Middle frontal gyrus (tissue), 1 donor: ENCODE measurements around the gene MAP6.

ENCODE experiments used
- DNase-seq: peaks from one replicate; pipeline ENCODE4 v3.0.0-alpha.2; 2015; ENCODE audit warnings: low spot score; ENCODE audit errors: extremely low spot score

Gene MAP6

DNA sequence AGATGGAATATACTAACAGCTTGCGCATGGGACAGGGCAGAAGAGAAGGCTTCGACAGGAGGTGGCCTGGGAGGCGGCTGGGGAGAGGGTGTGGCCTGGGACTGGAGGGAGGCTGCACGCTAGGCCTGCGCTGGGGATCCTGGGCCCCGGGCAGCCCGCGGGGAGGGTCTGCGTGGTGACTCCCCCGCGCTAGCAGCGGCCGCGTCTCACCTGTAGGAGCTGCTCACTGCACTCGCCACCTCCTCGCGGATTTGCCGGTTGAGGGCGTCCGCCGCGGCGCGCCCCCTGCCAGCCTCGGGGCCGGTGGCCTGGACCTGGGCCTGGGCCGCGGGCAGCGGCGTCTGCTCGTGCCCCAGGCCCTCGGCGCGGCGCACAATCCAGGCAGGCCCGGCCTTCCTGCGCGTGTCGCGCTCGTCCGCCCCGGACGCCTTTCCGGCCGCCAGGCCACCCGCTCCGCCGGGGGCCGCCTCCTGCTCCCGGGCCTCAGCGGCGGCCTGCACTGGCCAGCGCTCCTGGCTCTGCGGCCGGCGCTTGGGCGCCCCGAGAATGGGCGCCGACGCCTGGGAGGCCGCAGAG, 1.5 kb downstream of the MAP6 start:
- DNase-seq = no peak

- no peak for DNase-seq
Measured at GRCh38 chr11:75665990-75666389, 2.8 kb downstream of the MAP6 start.

DNA sequence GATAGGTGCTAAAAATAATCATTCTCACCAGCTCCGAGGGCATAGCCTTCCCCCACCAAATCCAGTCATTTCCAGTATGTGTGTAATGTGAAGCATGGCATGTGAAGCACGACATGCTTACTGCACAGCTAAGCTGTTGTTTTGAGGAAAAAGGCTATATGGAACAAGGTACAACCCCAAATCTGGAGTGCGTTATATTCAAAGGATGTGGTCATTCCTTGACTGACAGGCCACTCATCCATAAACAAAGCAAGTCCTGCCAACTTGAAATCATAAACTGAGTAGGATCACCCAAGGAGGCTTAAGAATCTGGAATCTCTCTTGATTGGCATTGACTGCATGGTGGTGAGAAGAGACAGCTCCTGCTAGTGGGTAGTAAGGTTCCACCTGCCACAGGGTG, 3.7 kb downstream of the MAP6 start:
- no peak for DNase-seq

DNA sequence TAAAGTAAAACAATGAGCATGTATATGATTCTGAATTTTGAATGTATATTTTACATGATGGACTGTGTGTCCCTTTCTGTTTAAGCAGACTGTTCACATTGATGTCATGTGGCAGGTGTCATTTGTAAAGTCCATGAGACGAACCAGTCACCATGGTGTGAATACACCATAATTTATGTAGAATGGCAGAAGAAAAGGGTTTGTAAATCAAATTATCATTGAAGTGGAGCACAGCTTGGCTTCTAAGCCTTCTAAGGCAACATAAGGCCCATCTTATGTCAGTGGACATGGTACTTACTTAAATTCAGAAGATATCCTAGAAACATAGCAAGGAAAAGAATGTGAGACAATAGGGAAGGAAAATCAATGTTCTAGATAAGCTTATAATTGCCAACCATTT, 4.4 kb downstream of the MAP6 start:
- no peak for DNase-seq

- DNase-seq = no peak
Measured at GRCh38 chr11:75663808-75664207, 5.0 kb downstream of the MAP6 start.

GRCh38 chr11:75659836-75660235, 9.0 kb downstream of the MAP6 start:
- no peak for DNase-seq

DNA sequence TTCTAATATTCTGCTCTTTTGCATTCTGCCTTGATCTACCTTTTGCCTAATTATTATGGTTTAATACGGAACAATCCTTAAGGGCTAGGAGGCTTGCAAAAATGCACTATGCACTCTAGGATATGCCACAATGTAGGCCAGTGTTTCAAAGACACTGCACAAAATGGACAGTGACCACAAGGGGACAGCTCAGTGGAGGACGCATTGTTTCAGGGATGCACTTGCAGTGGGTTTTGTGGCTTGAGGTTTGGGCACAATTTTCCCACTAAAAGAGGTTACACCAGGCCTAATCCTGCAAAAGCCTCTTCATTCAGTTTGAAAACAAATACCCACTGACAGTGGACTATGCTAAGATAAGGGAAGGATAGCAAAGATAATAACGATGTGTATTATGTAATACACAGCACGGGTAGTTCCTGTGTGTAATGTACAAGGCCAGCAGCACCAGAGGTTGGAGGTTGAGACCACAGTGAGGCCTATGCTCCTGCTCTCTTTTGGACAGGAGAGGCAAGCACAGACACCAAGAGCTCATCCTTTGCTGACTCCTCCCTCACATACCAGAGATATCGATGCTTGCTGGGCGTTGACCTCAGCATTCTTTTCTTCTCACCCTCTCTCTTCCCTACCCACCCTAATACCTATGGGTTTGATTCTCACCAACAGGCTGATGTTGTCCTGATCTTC, 12.7 kb downstream of the MAP6 start:
- DNase-seq = no peak

DNA sequence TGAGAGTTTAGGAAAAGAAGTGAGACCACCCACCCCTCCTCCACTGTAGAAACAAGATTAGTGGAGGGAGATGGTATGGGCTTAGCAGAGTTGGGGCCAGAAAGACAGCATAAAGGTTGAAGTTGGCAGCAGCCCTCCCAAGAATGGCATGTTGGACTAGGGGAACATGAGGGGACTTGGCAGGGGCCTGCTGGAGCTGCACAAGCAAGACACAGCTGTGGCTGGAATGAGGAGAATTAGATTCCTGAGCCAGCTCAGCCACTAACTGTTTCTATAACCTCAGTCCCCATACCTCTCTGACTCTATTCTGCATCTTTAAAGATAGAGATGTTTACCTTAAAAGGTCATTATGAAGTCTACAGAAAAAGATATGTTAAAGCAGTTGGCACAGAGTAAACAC, 13.2 kb downstream of the MAP6 start:
- no peak for DNase-seq

DNA sequence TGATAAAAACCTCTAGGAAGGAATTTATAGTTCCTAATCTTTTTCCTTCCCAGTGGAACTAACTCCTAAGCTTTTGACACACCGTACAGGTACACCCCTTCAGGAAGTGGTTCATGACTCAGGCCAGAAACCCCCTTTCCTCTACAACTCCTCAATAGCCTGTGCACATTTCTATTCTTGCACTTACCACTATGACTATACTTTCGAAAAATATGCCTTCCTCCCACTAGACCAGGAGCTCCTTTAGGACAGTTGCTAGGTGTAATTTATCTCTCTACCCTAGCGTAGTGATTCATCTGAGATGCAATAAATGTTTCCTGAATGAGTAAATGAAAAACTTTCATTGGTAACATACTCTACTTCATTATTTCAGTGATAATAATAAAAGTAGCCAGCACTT, 14.5 kb downstream of the MAP6 start:
- no peak for DNase-seq

GRCh38 chr11:75653532-75653931, 15.3 kb downstream of the MAP6 start:
- no peak for DNase-seq

- DNase-seq = no peak
Measured at GRCh38 chr11:75652936-75653335, 15.9 kb downstream of the MAP6 start.

DNA sequence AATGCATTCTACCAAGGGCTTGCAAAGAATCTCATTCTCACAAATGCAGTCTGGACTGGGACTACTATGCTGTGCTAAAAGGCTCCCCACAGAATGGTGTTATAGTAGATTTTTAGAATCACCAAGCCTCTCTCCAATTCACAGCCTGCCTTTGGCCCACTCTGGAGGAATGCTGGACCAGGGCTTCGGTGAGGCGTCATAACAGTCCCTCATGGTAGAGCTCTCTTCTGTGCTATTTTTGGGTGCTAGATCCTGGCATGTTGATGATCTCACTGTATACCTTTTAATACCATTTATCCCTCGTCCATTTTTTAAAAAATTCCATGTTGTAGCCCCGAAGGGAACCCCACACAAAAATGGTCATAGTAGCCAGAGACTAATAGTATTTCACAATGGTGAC, 17.6 kb downstream of the MAP6 start:
- no peak for DNase-seq

GRCh38 chr11:75650167-75650723, 18.6 kb downstream of the MAP6 start:
- DNase-seq = no peak

GRCh38 chr11:75644946-75645345, 23.9 kb downstream of the MAP6 start:
- DNase-seq = no peak

DNA sequence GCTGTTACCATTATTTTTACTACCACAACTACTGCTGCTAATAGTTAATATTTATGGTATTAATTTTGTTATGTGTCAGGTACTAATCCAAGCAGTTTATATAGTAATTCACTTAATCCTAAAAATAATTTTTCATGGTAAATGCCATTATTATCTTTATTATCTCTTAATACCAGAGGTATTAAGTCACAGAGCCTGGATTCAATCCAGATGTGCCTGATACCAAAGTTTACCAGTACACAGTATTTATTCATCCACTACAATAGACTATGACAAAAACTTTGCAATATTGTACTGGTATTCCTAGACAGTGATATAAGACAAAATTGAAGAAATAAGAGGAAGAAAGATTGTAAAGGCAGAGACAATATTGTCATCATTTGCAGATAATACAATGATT, 24.5 kb downstream of the MAP6 start:
- DNase-seq = no peak

DNA sequence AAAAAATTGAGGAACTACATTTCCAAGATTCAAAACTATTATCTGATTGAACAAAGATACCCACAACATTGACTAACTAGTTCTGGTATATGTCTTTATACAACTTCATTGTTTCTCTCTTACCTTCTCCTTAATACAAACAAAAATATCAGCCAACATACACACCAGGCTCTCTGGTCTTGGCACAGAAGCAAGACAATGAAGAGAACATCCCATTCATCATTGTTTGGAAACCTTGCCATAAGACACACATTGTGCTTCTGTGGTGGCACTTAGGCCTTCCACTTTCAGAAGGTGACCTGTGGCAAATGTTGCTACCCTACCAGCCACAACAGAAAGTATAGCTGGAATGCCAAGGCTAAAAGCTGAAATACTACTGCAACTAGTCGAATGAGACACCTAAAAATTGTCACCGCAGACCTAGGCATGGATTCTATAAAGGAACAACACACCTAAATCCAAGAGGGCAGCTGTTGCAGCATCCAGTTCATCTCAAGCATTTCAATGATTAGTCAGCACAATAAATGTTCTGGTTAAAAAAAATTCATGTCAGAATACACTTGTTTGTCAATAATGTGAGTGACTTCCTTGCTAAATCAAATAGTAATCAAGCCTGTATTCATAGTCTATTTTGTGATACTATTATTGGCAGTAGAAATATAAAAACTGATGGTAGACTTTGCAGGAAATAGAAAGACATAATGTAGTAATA, 26.3 kb downstream of the MAP6 start:
- DNase-seq = no peak

- peak; percentile 80 for DNase-seq
Measured at GRCh38 chr11:75639762-75640181, 29.1 kb downstream of the MAP6 start.

- no peak for DNase-seq
Measured at GRCh38 chr11:75637998-75638397, 30.8 kb downstream of the MAP6 start.

GRCh38 chr11:75635066-75635862, 33.6 kb downstream of the MAP6 start:
- no peak for DNase-seq

DNA sequence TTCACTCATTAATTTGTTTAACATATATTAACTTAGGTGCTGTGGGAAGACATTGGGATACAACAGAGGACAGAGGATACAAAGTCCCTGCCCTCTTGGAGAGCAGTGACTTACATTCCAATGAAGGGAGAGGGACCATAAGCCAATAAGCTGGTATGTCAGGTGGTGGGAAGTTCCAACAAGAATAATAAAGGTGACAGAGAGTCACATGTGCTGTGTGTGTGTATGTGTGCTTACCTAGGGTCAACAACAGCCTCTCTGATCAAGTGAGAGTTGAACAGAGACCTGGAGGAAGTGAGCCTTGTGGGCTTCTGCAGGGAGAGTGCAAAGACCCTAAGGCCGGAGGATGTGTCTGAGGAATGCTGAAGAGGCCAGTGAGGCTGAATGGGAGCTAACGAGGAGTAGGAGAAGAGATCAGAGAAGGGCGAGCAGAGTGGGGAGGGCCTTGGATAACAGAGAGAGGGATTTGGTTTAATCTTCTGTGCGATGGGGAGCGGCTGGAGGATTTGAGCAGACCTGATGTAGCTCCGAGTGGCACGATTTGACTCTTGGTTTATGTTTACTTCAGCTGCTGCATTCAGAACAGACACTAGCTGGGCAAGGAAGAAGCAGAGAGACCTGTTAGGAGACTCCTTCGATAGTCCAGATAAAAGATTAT, 35.3 kb downstream of the MAP6 start:
- DNase-seq = no peak

DNA sequence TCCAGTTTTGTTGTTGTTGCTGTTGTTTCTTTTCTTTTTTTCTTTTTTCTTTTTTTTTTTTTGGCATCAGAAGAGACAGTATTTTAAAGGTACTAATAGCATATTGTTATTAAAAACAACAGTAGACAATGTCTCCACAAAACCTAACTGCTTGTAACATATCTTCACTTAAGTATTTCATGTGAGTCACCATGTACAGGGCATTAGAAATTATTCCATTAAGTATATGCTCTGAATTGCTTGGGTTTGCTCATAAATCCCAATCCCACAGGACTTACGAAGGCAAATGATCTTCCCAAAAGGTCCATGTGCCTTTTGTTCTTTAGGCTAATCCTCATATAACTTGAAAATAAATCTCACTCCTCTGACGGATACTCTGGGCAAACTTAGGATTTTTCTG, 35.9 kb downstream of the MAP6 start:
- no peak for DNase-seq
